Activated naive CD4-positive, alpha-beta T cell treated with anti-CD3 and anti-CD28 coated beads, Interleukin-2, amount 50 U/mL, for 72 hours (primary cell): ENCODE results near the gene TGFBR3L. TPM values are rescaled to one million over a fixed set of nuclear protein-coding genes. Genes with fewer than 3 reads are reported as not detected.
A peak's percentile ranks its signal among the peaks of the same experiment; 100 is the strongest.

ENCODE experiments used
- ATAC-seq, 2 donors: fragments of 150-1000 bp; cut with Tn5 transposase; 2 replicates each; pipeline ENCODE4 v1.10.0; 2021; ENCODE audit warnings: mild to moderate bottlenecking in 2 of 2, moderate library complexity in 2 of 2
- DNase-seq, 2 donors: peaks; one replicate each; pipeline ENCODE4 v3.0.0; 2021 to 2022; ENCODE audit warnings: low spot score in 2 of 2
- H3K27ac Mint-ChIP-seq, 2 donors: one replicate each; pipeline ENCODE4 v1.8.0; 2022; ENCODE audit warnings: mild to moderate bottlenecking in 2 of 2, mixed read lengths in 2 of 2
- H3K36me3 Mint-ChIP-seq, 2 donors: one replicate each; pipeline ENCODE4 v1.8.0; 2022; ENCODE audit warnings: mixed read lengths in 2 of 2
- H3K9me3 Mint-ChIP-seq, 2 donors: one replicate each; pipeline ENCODE4 v1.8.0; 2022; ENCODE audit warnings: mixed read lengths in 2 of 2
- total RNA-seq, 2 donors: library from RNA; stranded (reverse); gene quantifications; one replicate each; pipeline ENCODE4 v1.2.3, GENCODE V29; 2022

Gene TGFBR3L
- 1 to 10 TPM; 3.3 to 5.8 TPM for total RNA-seq

DNA sequence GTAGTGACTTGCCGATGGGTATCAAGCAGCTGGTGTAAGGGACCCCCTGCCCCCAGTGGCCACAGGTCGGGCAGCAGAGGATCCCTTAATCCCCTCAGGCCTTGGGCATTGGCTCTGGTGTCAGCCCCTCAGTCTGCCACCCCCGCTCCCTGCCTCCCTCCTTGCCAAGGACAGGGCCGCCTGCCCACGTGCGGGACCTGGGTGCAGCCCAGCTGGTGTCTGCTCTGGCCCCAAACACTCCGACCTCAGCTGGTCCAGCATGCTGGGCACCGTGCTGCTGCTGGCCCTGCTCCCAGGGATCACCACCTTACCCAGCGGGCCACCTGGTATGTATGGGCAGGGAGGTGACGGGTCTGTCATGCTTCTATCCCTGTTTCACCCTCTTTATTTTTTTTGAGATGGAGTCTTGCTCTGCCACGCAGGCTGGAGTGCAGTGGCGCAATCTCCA is at the start of gene TGFBR3L:
TGFBR3L (plus strand) TSS at position 233 of the 448 bp plus-strand sequence.
- ATAC-seq (no peak), DNase-seq (no peak)
- peaks cover 0 to 5% of the 10 kb centered on the region in 2 donors for H3K36me3 Mint-ChIP-seq
- no peak within 1 kb of the TSS for H3K27ac Mint-ChIP-seq
- H3K9me3 Mint-ChIP-seq, result no peaks in the 10 kb centered on the region

DNA sequence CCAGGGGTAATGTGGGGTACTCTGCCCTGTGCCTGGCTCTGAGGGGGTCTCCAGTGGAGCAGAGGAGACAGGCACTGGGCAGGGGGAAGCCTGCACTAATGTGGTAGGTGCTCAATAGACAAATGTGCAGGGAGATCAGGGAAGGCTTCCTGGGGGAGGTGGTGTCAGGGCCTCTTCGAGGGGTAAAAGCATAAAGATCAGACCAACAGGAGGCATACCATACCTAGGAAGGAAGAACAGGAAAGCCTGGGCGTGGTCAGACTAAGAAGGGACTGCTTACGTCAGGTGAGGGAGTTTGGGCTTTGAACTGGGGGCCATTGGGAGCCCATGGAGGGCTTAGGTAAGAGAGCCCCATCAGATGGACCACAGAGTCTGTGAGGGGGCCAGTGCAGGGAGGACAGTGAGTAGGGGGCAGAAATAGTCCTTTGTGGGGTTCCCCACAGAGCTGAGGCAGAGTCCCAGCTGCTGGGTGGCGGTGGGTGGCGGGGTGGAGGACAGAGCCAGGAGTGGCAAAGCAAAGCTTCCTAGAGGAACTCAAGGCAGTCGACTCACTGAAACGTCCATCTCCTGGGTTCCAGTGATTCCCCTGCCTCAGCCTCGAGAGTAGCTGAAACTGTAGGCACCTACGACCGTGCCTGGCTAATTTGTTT is 49.2 kb upstream of the TGFBR3L start:
- H3K27ac Mint-ChIP-seq, result no peak overlapping the region
- no peaks in the 10 kb centered on the region for H3K36me3 Mint-ChIP-seq
- ATAC-seq (no peak), DNase-seq (no peak)
- H3K9me3 Mint-ChIP-seq, result no peaks in the 10 kb centered on the region

DNA sequence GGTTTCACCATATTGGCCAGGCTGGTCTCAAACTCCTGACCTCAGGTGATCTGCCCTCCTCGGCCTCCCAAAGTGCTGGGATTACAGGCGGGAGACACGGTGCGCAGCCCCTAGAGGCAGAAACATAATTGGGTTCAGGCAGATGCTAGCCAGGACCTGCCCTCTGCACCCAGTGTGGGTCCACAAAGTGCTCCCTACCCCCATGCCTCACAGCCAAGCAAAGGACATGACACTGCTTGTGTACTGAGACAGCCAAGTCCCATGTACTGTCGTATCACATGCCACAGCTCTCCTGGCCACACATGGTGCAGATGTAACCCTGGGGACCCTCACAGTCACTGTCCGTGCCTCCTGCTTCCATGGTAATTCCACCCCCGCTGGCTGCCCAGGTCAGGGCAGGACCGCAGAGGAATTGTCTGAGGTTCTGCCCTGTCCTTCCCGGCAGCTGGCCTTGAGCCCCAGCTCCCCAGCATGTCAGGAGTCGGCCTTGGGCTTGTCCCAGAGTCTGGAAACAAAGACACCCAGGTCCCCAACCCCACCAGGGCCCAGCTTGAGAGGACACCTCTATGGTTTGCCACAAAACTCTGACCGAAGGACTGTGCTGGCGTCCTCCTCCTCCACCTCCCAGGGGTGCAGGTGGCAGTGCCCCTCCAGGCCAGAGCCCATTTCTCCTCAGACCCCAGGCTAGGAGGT is 48.1 kb upstream of the TGFBR3L start:
- no peaks in the 10 kb centered on the region for H3K36me3 Mint-ChIP-seq
- DNase-seq (no peak), ATAC-seq (no peak)
- H3K27ac Mint-ChIP-seq, result no peak overlapping the region
- peaks cover 0 to 4% of the 10 kb centered on the region in 2 donors for H3K9me3 Mint-ChIP-seq

DNA sequence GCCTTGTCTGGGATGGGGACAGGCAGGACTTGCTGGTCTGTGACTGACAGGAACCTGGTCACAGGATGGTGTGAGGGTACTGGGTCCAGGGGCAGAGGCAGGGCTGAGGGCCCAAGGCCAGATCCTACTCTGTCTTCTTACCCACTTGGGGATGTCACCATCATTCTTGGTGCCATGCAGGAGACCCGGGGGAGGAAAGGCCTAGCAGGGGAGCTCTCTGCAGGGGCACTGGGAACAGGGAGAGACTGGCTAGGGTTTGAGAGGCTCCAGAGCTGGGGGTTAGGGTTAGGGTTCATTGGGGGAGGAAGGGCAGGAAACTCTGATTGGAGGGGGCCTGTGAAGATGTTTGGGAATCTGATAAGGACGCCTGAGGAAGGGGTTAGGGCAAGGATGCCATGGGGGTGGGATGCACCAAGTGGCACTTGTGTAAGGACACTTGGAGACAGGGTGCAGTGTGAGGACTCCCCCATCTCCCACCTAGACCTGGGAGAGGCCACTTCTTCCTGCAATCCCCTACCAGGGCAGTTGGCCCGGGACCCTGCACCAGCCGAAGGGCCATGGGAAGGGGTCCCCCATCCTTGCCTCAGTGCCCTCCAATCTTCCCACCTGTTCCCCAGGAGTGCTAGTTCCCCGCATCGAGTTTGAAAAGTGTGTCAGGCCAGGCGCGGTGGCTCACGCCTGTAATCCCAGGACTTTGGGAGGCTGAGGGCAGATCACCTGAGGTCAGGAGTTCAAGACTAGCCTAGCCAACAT is 47.4 kb upstream of the TGFBR3L start:
- Mint-ChIP-seq H3K36me3 (no peaks in the 10 kb centered on the region), H3K27ac (no peak overlapping the region), H3K9me3 (peaks cover 0 to 4% of the 10 kb centered on the region in 2 donors)
- no peak for ATAC-seq
- no peak for DNase-seq

DNA sequence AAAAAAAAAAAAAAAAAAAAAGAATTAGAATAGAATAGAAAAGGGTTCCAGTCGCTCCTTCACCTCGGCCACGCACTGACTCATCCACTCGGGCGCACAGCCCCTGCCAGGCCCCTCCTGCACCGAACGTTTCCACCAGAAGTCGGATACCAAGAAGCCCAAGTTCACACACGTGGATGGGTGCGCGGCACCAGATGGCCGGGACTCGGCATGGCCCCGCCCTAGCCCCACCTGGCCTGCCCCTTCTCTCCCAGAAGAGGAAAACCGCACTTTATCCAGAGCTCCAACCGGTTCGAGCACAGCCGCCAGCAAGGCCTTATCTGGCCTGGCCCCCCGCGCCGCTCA is 46.3 kb upstream of the TGFBR3L start:
- Mint-ChIP-seq H3K36me3 (no peaks in the 10 kb centered on the region), H3K9me3 (peaks cover 0 to 4% of the 10 kb centered on the region in 2 donors), H3K27ac (no peak overlapping the region)
- DNase-seq, result no peak
- ATAC-seq, result no peak

DNA sequence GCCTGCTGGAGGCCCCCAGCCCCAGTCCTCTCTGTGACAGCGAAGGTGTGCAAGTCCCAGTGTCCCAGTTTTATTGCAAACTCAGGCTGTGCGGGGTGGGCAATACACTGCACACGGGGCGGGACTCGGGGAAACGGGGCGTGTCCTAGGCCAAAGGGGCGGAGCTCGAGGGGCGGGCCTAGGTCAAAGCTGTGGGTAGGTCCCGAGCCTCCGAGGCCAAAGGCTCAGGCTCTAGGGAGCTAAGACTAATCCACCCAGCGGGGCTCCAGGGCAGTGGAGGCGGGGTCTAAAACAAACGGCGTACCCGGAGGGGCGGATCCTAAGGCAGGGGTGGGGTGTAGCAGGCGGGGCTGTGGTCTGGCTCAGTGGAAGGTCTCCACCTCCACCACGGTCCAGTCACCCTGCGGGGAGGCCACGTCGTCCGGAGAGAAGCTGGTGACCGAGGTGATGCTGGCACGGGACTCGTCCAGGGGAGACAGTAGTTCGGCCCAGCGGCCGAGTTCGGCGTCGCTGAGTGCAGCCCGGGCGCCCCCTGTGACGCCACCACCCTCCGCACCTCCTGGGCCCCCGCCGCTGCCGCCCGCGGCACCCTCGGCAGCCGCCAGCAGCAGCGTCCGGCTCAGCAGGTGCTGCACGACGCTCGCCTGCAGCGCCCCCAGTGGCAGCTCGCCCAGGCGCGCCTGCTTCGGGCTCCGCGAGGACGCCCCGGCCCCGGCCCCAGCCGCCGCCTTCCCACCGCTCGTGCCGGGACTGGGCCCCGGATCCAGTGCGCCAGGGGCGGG is 45.8 kb upstream of the TGFBR3L start:
- H3K27ac Mint-ChIP-seq, result no peak overlapping the region
- DNase-seq, result peak; percentile 84 to 86
- H3K9me3 Mint-ChIP-seq, result peaks cover 0 to 4% of the 10 kb centered on the region in 2 donors
- ATAC-seq, result peak; percentile 72 to 81
- H3K36me3 Mint-ChIP-seq, result no peaks in the 10 kb centered on the region

DNA sequence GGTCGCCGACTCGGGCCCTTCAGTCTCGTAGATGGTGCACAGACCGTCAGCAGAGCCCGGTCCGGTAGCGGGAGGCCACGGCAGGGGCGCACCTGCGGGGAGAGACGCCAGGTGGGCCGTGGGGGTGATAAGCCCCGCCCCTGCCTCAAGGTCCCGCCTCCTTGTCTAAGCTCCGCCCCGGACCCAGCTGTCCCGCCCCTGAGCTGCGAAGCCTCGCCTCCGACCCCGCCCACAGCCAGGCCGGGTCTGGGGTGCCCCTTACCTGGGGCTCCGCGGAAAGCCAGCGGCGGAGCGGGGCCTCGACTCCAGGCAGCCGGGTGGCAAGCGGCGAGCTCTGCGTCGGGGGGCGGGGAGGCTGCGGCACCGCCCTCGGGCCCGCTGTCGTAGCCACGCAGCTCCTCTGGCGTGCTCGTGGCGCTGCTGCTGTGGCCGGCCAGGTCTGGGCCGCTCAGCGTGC is 45.1 kb upstream of the TGFBR3L start:
- H3K9me3 Mint-ChIP-seq, result peaks cover 0 to 4% of the 10 kb centered on the region in 2 donors
- DNase-seq (peak in 1 of 2 donors; percentile 86), ATAC-seq (peak; percentile 48 to 65)
- no peaks in the 10 kb centered on the region for H3K36me3 Mint-ChIP-seq
- no peak overlapping the region for H3K27ac Mint-ChIP-seq

DNA sequence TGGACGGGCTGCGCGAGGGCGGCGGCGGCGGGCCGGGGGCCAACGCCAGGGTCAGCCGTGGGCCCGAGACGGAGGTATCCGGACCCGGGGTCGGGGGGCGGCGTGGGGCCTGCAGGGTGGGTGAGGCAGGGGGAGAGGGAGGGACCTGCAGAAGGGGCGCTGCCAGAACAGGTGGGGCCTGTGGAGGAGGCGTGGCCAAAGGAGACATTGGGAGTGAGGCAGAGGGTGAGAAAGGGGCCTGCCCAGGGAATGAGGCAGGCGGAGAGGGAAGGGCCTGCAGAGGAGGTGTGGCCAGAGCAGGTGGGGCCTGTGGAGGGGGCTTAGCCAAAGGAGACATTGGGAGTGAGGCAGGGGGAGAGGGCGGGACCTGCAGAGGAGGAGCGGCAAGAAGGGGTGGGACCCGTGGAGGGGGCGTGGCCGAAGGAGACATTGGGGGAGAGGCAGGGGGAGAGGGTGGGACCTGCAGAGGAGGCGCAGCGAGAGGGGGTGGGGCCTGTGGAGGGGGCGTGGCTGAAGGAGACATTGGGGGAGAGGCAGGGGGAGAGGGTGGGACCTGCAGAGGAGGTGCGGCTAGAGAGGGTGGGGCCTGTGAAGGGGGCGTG is 44.6 kb upstream of the TGFBR3L start:
- Mint-ChIP-seq H3K36me3 (no peaks in the 10 kb centered on the region), H3K27ac (no peak overlapping the region), H3K9me3 (peaks cover 0 to 4% of the 10 kb centered on the region in 2 donors)
- peak in 1 of 2 donors; percentile 49 for DNase-seq
- peak in 1 of 2 donors; percentile 7 for ATAC-seq

DNA sequence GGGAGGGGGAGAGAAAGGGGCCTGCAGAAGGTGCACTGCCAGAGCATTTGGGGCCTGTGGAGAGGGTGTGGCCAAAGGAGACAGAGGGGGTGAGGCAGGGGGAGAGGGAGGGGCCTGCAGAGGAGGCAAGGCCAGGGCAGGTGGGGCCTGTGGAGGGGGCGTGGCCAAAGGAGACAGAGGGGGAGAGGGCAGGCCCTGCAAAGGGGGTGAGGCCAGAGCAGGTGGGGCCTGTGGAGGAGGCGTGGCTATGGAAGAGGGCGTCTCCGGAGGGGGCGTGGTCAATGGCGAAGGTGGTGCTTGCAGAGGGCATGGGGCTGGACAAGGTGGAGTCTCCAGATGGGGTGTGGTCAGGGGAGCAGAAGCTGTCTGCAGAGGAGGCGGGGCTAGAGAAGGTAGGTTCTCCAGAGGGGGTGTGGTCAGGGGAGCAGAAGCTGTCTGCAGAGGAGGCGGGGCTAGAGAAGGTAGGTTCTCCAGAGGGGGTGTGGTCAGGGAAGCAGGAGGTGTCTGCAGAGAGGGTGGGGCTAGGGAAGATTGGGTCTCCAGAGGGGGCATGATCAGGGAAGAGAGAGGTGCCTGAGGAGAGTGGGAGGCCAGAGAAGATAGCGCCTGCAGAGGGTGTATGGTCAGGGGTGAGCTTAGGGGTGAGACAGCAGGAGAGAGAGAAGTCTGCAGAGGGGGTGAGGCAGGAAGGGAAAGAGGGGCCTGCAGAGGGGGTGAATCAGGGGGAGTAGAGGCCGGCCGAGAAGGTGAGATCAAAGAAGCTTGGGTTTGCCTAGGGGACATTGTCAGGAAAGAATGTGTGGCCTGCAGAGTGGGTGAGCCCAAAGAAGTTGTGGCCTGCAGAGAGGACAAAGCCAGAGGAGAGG is 43.8 kb upstream of the TGFBR3L start:
- Mint-ChIP-seq H3K9me3 (peaks cover 0 to 4% of the 10 kb centered on the region in 2 donors), H3K27ac (no peak overlapping the region), H3K36me3 (no peaks in the 10 kb centered on the region)
- DNase-seq, result peak in 1 of 2 donors; percentile 72
- peak; percentile 1 to 10 for ATAC-seq

DNA sequence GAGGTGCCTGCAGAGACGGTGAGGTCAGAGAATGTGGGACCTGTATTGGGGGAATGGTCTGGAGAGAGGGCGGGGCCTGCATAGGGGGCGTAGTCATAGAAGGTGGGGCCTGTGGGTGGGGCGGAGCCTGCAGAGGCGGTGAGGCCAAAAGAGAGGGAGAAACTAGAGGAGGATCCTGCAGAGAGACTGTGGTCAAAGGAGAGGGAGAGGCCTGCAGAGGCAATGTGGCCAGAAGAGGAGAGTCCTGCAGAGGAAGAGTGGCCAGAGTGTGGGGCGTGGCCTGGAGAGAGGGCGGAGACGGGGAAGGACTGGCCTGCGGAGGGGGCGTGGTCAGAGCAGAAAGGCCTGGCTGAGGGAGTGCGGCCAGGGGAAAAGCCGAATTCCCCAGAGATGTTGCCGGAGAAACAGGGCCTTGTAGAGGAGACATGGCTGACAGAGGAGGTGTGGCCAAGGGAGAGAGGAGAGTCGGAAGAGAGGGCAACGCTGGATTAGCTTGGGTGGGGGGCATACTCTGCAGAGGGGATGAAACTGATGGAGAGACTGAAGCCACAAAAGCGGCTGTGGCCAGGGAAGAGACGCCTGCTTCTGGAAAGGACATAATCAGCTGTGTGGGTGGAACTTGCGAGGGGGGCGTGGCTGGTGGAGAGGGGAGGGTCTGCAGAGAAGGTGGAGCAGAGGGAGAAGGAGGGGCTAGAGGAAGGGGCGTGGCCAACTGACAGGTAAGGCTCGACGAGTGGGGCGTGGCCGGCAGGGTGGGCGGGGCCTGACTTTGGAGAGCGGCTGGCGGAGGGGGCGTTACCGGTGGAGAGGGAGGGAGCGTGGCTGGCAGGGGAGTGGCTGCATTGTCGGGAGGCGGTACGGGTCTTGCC is 43.0 kb upstream of the TGFBR3L start:
- peak; percentile 8 to 17 for ATAC-seq
- H3K27ac Mint-ChIP-seq, result no peak overlapping the region
- peak in 1 of 2 donors; percentile 94 for DNase-seq
- no peaks in the 10 kb centered on the region for H3K36me3 Mint-ChIP-seq
- H3K9me3 Mint-ChIP-seq, result peaks cover 0 to 4% of the 10 kb centered on the region in 2 donors

DNA sequence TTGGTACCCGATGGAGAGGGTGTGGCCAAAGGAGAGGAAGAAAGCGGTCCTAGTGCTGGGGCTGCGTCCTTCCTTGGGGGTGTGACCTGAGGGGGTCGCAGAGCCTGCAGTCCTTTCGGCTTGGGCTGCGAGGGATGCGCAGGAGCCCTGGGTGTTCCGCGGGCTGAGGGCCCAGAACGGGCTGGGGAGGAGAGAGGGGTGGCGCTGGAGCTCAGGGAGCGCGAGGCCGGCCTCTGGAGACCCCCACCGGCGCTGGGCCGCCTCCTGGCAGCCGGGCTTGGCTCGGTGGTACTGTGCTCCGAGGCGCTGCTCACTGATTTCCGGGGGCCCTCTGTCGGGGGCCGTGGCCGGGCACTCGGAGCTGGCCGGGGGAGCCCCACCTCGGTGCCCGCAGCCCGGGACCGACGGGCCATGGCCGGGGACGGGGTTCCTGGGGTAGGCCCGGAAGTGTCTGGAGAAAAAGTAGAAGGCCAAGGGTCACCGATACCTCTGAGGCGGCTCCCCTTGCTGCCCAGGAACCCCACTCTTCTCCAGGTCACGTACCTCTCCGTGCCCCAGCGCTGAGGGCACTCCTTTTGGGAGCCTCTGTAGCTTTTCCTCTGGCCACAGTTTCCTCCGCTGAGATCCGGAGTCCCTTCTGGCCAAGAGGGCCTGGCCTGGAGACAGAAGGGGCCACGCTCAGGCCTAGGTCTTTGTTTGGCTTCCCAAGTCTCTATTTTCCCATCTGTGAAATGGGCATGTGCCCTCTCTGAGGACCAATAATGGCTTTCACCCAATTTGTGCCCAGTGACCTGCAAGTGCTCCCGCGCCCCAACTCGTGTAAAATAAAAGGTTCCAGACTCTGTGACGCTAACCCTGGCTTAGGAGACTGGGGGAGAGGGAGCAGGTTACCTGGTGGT is 42.1 kb upstream of the TGFBR3L start:
- no peak for DNase-seq
- H3K27ac Mint-ChIP-seq, result no peak overlapping the region
- H3K9me3 Mint-ChIP-seq, result peaks cover 0 to 4% of the 10 kb centered on the region in 2 donors
- ATAC-seq, result no peak
- H3K36me3 Mint-ChIP-seq, result no peaks in the 10 kb centered on the region

DNA sequence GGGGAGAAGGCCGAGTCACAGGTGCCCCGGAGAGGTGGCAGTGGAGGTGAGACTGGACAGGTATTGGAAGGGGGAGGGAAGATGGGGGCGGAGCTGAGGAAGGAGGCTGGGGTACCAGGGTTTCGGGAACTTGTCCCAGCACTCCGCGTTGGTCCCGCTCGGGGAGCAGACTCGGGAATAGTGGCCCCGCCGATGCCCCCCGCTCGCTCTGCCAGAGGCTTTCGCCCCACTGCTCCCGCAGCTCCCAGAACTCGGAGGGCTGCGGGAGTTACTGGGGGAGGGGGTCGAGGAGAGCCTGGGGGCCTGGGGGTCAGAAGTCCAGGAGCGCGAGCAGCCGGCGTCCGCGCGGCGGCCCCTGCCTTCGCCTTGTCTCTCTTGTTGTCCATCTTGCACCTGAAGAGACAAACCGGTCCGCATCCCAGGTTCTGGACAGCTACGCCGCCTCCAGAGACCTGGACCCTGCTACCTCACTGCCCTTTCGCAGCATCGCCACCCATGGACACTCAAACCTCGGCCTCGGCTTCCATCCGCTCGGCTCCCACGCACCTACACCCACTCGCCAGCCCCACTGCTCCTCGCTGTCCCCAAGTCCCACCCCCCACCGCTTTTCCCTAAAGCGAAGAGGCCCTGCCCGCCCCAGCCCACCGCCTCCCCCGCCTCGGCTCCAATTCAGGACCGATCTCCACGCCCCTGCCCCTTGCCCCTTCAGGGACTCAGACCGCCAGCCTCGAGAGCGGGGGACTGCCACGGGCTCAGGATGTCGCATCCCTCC is 41.1 kb upstream of the TGFBR3L start:
- peaks cover 0 to 4% of the 10 kb centered on the region in 2 donors for H3K9me3 Mint-ChIP-seq
- DNase-seq (no peak), ATAC-seq (no peak)
- no peak overlapping the region for H3K27ac Mint-ChIP-seq
- H3K36me3 Mint-ChIP-seq, result no peaks in the 10 kb centered on the region
